GM10248 (cell line): ENCODE results near the gene CEP76.

ENCODE experiments used
- CTCF ChIA-PET: fragments of 300-600 bp; sonication (Branson Sonifier 250); formaldehyde crosslinking; extraction: SDS; loops from one replicate; lab custom pipeline; 2021; ENCODE audit warnings: antibody characterized with exemption; lab: Yijun Ruan, JAX
- POLR2A ChIA-PET: fragments of 350-650 bp; sonication (Branson Sonifier 250); formaldehyde crosslinking; extraction: SDS; loops from one replicate; lab custom pipeline; 2020; ENCODE audit warnings: antibody characterized with exemption; lab: Yijun Ruan, JAX
- DNase-seq: peaks from one replicate; pipeline ENCODE4 v3.0.0; 2012; ENCODE audit errors: extremely low spot score
- TF ChIP-seq, protein P1 (sequence below): IDR thresholded peaks from 2 replicates; pipeline ENCODE4 v1.5.1; 2012; ENCODE audit warnings: mild to moderate bottlenecking, low read depth; ENCODE audit errors: extremely low read depth, missing control alignments, control extremely low read depth

CEP76 gene, protein sequence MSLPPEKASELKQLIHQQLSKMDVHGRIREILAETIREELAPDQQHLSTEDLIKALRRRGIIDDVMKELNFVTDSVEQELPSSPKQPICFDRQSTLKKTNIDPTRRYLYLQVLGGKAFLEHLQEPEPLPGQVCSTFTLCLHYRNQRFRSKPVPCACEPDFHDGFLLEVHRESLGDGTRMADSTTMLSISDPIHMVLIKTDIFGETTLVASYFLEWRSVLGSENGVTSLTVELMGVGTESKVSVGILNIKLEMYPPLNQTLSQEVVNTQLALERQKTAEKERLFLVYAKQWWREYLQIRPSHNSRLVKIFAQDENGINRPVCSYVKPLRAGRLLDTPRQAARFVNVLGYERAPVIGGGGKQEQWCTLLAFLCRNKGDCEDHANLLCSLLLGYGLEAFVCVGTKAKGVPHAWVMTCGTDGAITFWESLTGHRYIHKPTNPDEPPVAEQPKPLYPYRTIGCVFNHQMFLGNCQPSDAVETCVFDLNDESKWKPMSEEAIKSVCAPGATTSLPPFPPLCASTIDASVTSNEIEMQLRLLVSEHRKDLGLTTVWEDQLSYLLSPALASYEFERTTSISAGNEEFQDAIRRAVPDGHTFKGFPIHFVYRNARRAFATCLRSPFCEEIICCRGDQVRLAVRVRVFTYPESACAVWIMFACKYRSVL

GRCh38 chr18:12702221-12703095, at the start of gene CEP76, which contains the start of gene PSMG2:
Gene CEP76 (minus strand): TSS chr18:12702723. CDS start chr18:12702548, 175 bp downstream.
Gene PSMG2 (plus strand): TSS chr18:12703042. CDS start chr18:12703108, 66 bp downstream.
- POLR2A ChIA-PET = interaction anchor here (0.5 to 1.0 kb wide), 2 partner anchors 17 to 312 kb away, joined by 3 to 4 read pairs; no protein-coding TSS in a partner anchor
- TF ChIP-seq, protein P1, sequence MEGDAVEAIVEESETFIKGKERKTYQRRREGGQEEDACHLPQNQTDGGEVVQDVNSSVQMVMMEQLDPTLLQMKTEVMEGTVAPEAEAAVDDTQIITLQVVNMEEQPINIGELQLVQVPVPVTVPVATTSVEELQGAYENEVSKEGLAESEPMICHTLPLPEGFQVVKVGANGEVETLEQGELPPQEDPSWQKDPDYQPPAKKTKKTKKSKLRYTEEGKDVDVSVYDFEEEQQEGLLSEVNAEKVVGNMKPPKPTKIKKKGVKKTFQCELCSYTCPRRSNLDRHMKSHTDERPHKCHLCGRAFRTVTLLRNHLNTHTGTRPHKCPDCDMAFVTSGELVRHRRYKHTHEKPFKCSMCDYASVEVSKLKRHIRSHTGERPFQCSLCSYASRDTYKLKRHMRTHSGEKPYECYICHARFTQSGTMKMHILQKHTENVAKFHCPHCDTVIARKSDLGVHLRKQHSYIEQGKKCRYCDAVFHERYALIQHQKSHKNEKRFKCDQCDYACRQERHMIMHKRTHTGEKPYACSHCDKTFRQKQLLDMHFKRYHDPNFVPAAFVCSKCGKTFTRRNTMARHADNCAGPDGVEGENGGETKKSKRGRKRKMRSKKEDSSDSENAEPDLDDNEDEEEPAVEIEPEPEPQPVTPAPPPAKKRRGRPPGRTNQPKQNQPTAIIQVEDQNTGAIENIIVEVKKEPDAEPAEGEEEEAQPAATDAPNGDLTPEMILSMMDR = no peak
- DNase-seq = peak; percentile 95
- CTCF ChIA-PET = interaction anchor here (1.4 to 1.5 kb wide), 2 partner anchors 10 to 310 kb away, joined by 3 to 4 read pairs; no protein-coding TSS in a partner anchor

- ChIA-PET CTCF (interaction anchor here (1.5 to 6.6 kb wide), 3 partner anchors 9 to 408 kb away, joined by 3 to 39 read pairs (median 10); no protein-coding TSS in a partner anchor), POLR2A (interaction anchor here (0.5 kb wide), 1 partner anchor 168 kb away, joined by 3 read pairs; no protein-coding TSS in a partner anchor)
- DNase-seq = no peak
- TF ChIP-seq, protein P1 = no peak
These were observed 49.4 kb upstream of the CEP76 start for GRCh38 chr18:12751891-12752290.

DNA sequence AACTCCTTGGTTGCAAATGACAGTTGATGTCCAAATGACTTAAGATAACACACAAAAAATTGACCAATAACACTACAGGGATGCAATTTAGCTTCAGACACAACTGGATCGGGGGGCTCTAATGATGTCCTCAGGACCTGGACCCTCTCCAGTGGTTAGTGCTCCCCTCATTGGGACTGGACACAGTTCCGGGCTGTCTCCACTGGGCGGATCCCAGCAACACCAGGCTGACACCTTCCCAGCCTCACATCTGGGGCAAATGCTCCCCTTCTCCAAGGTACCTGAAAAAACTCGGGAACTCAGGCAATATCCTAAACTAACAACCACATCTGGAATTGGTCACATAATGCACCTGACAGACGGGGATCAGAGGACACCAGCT, 49.0 kb upstream of the CEP76 start:
- TF ChIP-seq, protein P1 = no peak
- ChIA-PET POLR2A (interaction anchor here (0.5 kb wide), 1 partner anchor 168 kb away, joined by 3 read pairs; no protein-coding TSS in a partner anchor), CTCF (interaction anchor here (1.5 to 6.6 kb wide), 3 partner anchors 8 to 408 kb away, joined by 3 to 39 read pairs (median 10); no protein-coding TSS in a partner anchor)

GRCh38 chr18:12750715-12751502, 48.4 kb upstream of the CEP76 start:
- DNase-seq = no peak
- TF ChIP-seq, protein P1 = no peak
- ChIA-PET POLR2A (interaction anchor here (0.5 kb wide), 1 partner anchor 169 kb away, joined by 3 read pairs; no protein-coding TSS in a partner anchor), CTCF (interaction anchor here (1.5 to 6.6 kb wide), 4 partner anchors 8 to 409 kb away, joined by 3 to 39 read pairs (median 6); no protein-coding TSS in a partner anchor)

More for the DNA sequence above, 49.0 kb upstream of the CEP76 start:
- no peak for DNase-seq

GRCh38 chr18:12750076-12750714, 47.7 kb upstream of the CEP76 start:
- ChIA-PET POLR2A (no interaction called here), CTCF (interaction anchor here (1.5 to 6.6 kb wide), 3 partner anchors 24 to 184 kb away, joined by 3 to 39 read pairs (median 12); no protein-coding TSS in a partner anchor)
- TF ChIP-seq, protein P1 = no peak
- no peak for DNase-seq
